Breast epithelium (tissue), 3 donors: ENCODE results near the gene NOS2.

ENCODE experiments used
- CTCF ChIP-seq, 3 donors: fragments of 450-650 bp; IDR thresholded peaks; one replicate each; pipeline ENCODE4 v1.5.1; 2016 to 2017; ENCODE audit warnings: antibody characterized with exemption in 3 of 3, mild to moderate bottlenecking in 3 of 3, moderate library complexity in 3 of 3
- POLR2A ChIP-seq: fragments of 450-650 bp; IDR thresholded peaks from one replicate; pipeline ENCODE4 v1.6.1; 2016; ENCODE audit warnings: antibody characterized with exemption, mild to moderate bottlenecking, moderate library complexity

- TF ChIP-seq CTCF (IDR thresholded peaks at IDR 0.05) (no peak), POLR2A (no peak)
Observed at GRCh38 chr17:27746881-27747280, 53.4 kb downstream of the NOS2 start.
